Measurements from ENCODE around the gene HS3ST4. TPM values are rescaled to one million over a fixed set of nuclear protein-coding genes. Genes with fewer than 3 reads are reported as not detected.

Gene HS3ST4
- total RNA-seq, 1 donor from 2014 or later = not detected

GRCh38 chr16:26012376-26012775 is 320.6 kb downstream of the HS3ST4 start:
- CTCF ChIA-PET = no interaction called here

GRCh38 chr16:26015776-26016175 is 324.0 kb downstream of the HS3ST4 start:
- H3K27ac Mint-ChIP-seq = no peak overlapping the region

More at GRCh38 chr16:26012376-26012775, 320.6 kb downstream of the HS3ST4 start:
- intact Hi-C loops (cut with micrococcal nuclease) = no loop called here
- no peak overlapping the region for H3K27ac Mint-ChIP-seq
- TF ChIP-seq CTCF (IDR thresholded peaks at IDR 0.05) = no peak
- no peak overlapping the region for H3K4me3 Mint-ChIP-seq
- DNase-seq (no peak), ATAC-seq (ENCODE audit: low read depth) (no peak)
- H3K27me3 Mint-ChIP-seq = peaks cover 3% of the 10 kb centered on the region
- peaks cover 11% of the 10 kb centered on the region for H3K9me3 Mint-ChIP-seq
- no peaks in the 10 kb centered on the region for H3K36me3 Mint-ChIP-seq (ENCODE audit: low read depth)
- H3K4me1 Mint-ChIP-seq = no peaks in the 10 kb centered on the region
- POLR2A ChIA-PET = no interaction called here

GRCh38 chr16:26016989-26017388 is 325.2 kb downstream of the HS3ST4 start:
- DNase-seq (no peak), ATAC-seq (ENCODE audit: low read depth) (no peak)
- no peak overlapping the region for H3K27ac Mint-ChIP-seq
- intact Hi-C loops (cut with micrococcal nuclease) = no loop called here
- TF ChIP-seq CTCF (IDR thresholded peaks at IDR 0.05) = no peak
- CTCF ChIA-PET = no interaction called here
- H3K9me3 Mint-ChIP-seq = peaks cover 19% of the 10 kb centered on the region
- POLR2A ChIA-PET = no interaction called here
- peaks cover 2% of the 10 kb centered on the region for H3K27me3 Mint-ChIP-seq
- no peaks in the 10 kb centered on the region for H3K4me1 Mint-ChIP-seq
- no peaks in the 10 kb centered on the region for H3K36me3 Mint-ChIP-seq (ENCODE audit: low read depth)
- H3K4me3 Mint-ChIP-seq = no peak overlapping the region

More at GRCh38 chr16:26015776-26016175, 324.0 kb downstream of the HS3ST4 start:
- peaks cover 19% of the 10 kb centered on the region for H3K9me3 Mint-ChIP-seq
- ATAC-seq (ENCODE audit: low read depth) (no peak), DNase-seq (no peak)
- ChIA-PET CTCF (no interaction called here), POLR2A (no interaction called here)
- no peak for TF ChIP-seq CTCF (IDR thresholded peaks at IDR 0.05)
- intact Hi-C loops (cut with micrococcal nuclease) = no loop called here
- H3K36me3 Mint-ChIP-seq (ENCODE audit: low read depth) = no peaks in the 10 kb centered on the region
- H3K4me1 Mint-ChIP-seq = no peaks in the 10 kb centered on the region
- H3K27me3 Mint-ChIP-seq = no peaks in the 10 kb centered on the region
- no peak overlapping the region for H3K4me3 Mint-ChIP-seq

GRCh38 chr16:26019381-26020242 is 327.9 kb downstream of the HS3ST4 start:
- no peaks in the 10 kb centered on the region for H3K36me3 Mint-ChIP-seq (ENCODE audit: low read depth)
- no peaks in the 10 kb centered on the region for H3K4me1 Mint-ChIP-seq
- no peak for DNase-seq
- ChIA-PET CTCF (no interaction called here), POLR2A (no interaction called here)
- H3K9me3 Mint-ChIP-seq = peaks cover 16% of the 10 kb centered on the region
- TF ChIP-seq CTCF (IDR thresholded peaks at IDR 0.05) = no peak
- no peak overlapping the region for H3K27ac Mint-ChIP-seq
- no peak for ATAC-seq (ENCODE audit: low read depth)
- H3K4me3 Mint-ChIP-seq = no peak overlapping the region
- peaks cover 2% of the 10 kb centered on the region for H3K27me3 Mint-ChIP-seq
- intact Hi-C loops (cut with micrococcal nuclease) = no loop called here

GRCh38 chr16:26026709-26027450 is 335.1 kb downstream of the HS3ST4 start:
- intact Hi-C loops (cut with micrococcal nuclease) = no loop called here
- Mint-ChIP-seq H3K27ac (no peak overlapping the region), H3K4me3 (no peak overlapping the region), H3K4me1 (no peaks in the 10 kb centered on the region), H3K36me3 (ENCODE audit: low read depth) (no peaks in the 10 kb centered on the region), H3K9me3 (no peaks in the 10 kb centered on the region), H3K27me3 (no peaks in the 10 kb centered on the region)
- DNase-seq (no peak), ATAC-seq (ENCODE audit: low read depth) (no peak)
- TF ChIP-seq CTCF (IDR thresholded peaks at IDR 0.05) = no peak
- ChIA-PET POLR2A (no interaction called here), CTCF (no interaction called here)
